Parietal lobe (tissue), 1 donor: ENCODE data around the gene TMEM168. TPM values are rescaled to one million over a fixed set of nuclear protein-coding genes. Genes with fewer than 3 reads are reported as not detected.

Experiments
- total RNA-seq: library from RNA; depleted of rRNA; stranded (reverse); fragments of >200 nt; gene quantifications from one replicate; pipeline ENCODE4 v1.2.3, GENCODE V29; 2014

Gene TMEM168, protein sequence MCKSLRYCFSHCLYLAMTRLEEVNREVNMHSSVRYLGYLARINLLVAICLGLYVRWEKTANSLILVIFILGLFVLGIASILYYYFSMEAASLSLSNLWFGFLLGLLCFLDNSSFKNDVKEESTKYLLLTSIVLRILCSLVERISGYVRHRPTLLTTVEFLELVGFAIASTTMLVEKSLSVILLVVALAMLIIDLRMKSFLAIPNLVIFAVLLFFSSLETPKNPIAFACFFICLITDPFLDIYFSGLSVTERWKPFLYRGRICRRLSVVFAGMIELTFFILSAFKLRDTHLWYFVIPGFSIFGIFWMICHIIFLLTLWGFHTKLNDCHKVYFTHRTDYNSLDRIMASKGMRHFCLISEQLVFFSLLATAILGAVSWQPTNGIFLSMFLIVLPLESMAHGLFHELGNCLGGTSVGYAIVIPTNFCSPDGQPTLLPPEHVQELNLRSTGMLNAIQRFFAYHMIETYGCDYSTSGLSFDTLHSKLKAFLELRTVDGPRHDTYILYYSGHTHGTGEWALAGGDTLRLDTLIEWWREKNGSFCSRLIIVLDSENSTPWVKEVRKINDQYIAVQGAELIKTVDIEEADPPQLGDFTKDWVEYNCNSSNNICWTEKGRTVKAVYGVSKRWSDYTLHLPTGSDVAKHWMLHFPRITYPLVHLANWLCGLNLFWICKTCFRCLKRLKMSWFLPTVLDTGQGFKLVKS
- total RNA-seq, result 35.7 TPM

GRCh38 chr7:112789817-112790585 lies at the start of gene TMEM168:
Gene TMEM168 (minus strand): TSS chr7:112790393. CDS start chr7:112784825, 5,568 bp downstream.

